ENCODE data around the gene PTPN23. TPM values are rescaled to one million over a fixed set of nuclear protein-coding genes. Genes with fewer than 3 reads are reported as not detected.

Gene PTPN23
- total and polyA plus RNA-seq, 2 donors = 4.3 to 17.3 TPM

GRCh38 chr3:47407237-47407636 is 26.4 kb downstream of the PTPN23 start:
- no peaks in the 10 kb centered on the region for H3K27me3 ChIP-seq (ENCODE audit: control insufficient read depth in 2 of 2, insufficient read depth in 1 of 2, low read length in 1 of 2)
- no peak overlapping the region for H3K4me3 ChIP-seq (ENCODE audit: low read length in 2 of 2)
- no peak overlapping the region for H3K27ac ChIP-seq (ENCODE audit: low read depth in 1 of 2, low read length in 1 of 2)
- no peaks in the 10 kb centered on the region for H3K9me3 ChIP-seq (ENCODE audit: control insufficient read depth in 2 of 2, insufficient read depth in 1 of 2, low read length in 1 of 2)
- H3K4me1 ChIP-seq (ENCODE audit: control insufficient read depth in 2 of 2, insufficient read depth in 2 of 2, low read length in 2 of 2) = peaks cover 0 to 3% of the 10 kb centered on the region in 2 donors
- DNase-seq (ENCODE audit: low read depth in 6 of 9, low spot score in 9 of 9) = no peak
- H3K36me3 ChIP-seq (ENCODE audit: control insufficient read depth in 2 of 2, insufficient read depth in 2 of 2, low read length in 1 of 2) = peaks cover 62 to 69% of the 10 kb centered on the region in 2 donors
- 97% methylated on average over 7 of the region's 7 CpGs for WGBS

- 98% methylated on average over 18 of the region's 18 CpGs for WGBS
- H3K4me3 ChIP-seq (ENCODE audit: low read length in 2 of 2) = no peak overlapping the region
- no peak overlapping the region for H3K27ac ChIP-seq (ENCODE audit: low read depth in 1 of 2, low read length in 1 of 2)
- DNase-seq (ENCODE audit: low read depth in 6 of 9, low spot score in 9 of 9) = no peak
- H3K27me3 ChIP-seq (ENCODE audit: control insufficient read depth in 2 of 2, insufficient read depth in 1 of 2, low read length in 1 of 2) = no peaks in the 10 kb centered on the region
- H3K9me3 ChIP-seq (ENCODE audit: control insufficient read depth in 2 of 2, insufficient read depth in 1 of 2, low read length in 1 of 2) = no peaks in the 10 kb centered on the region
- peaks cover 70 to 79% of the 10 kb centered on the region in 2 donors for H3K36me3 ChIP-seq (ENCODE audit: control insufficient read depth in 2 of 2, insufficient read depth in 2 of 2, low read length in 1 of 2)
- H3K4me1 ChIP-seq (ENCODE audit: control insufficient read depth in 2 of 2, insufficient read depth in 2 of 2, low read length in 2 of 2) = peaks cover 0 to 3% of the 10 kb centered on the region in 2 donors
These were observed 27.3 kb downstream of the PTPN23 start for GRCh38 chr3:47407896-47408838.

- DNase-seq (ENCODE audit: low read depth in 6 of 9, low spot score in 9 of 9) = no peak
- Histone ChIP-seq H3K4me1 (ENCODE audit: control insufficient read depth in 2 of 2, insufficient read depth in 2 of 2, low read length in 2 of 2) (peaks cover 0 to 3% of the 10 kb centered on the region in 2 donors), H3K9me3 (ENCODE audit: control insufficient read depth in 2 of 2, insufficient read depth in 1 of 2, low read length in 1 of 2) (no peaks in the 10 kb centered on the region), H3K4me3 (ENCODE audit: low read length in 2 of 2) (no peak overlapping the region), H3K27me3 (ENCODE audit: control insufficient read depth in 2 of 2, insufficient read depth in 1 of 2, low read length in 1 of 2) (no peaks in the 10 kb centered on the region), H3K27ac (ENCODE audit: low read depth in 1 of 2, low read length in 1 of 2) (no peak overlapping the region), H3K36me3 (ENCODE audit: control insufficient read depth in 2 of 2, insufficient read depth in 2 of 2, low read length in 1 of 2) (peaks cover 77 to 85% of the 10 kb centered on the region in 2 donors)
- 97% methylated on average over 15 of the region's 15 CpGs for WGBS
These were observed 28.0 kb downstream of the PTPN23 start for GRCh38 chr3:47408839-47409229.

- H3K27ac ChIP-seq (ENCODE audit: low read depth in 1 of 2, low read length in 1 of 2) = no peak overlapping the region
- no peak overlapping the region for H3K4me3 ChIP-seq (ENCODE audit: low read length in 2 of 2)
- DNase-seq (ENCODE audit: low read depth in 6 of 9, low spot score in 9 of 9) = no peak
- WGBS = 98% methylated on average over 15 of the region's 15 CpGs
- H3K9me3 ChIP-seq (ENCODE audit: control insufficient read depth in 2 of 2, insufficient read depth in 1 of 2, low read length in 1 of 2) = no peaks in the 10 kb centered on the region
- H3K36me3 ChIP-seq (ENCODE audit: control insufficient read depth in 2 of 2, insufficient read depth in 2 of 2, low read length in 1 of 2) = peaks cover 81 to 90% of the 10 kb centered on the region in 2 donors
- peaks cover 0 to 3% of the 10 kb centered on the region in 2 donors for H3K4me1 ChIP-seq (ENCODE audit: control insufficient read depth in 2 of 2, insufficient read depth in 2 of 2, low read length in 2 of 2)
- no peaks in the 10 kb centered on the region for H3K27me3 ChIP-seq (ENCODE audit: control insufficient read depth in 2 of 2, insufficient read depth in 1 of 2, low read length in 1 of 2)
These were observed 28.5 kb downstream of the PTPN23 start for GRCh38 chr3:47409284-47409683.

- peaks cover 0 to 3% of the 10 kb centered on the region in 2 donors for H3K4me1 ChIP-seq (ENCODE audit: control insufficient read depth in 2 of 2, insufficient read depth in 2 of 2, low read length in 2 of 2)
- 97% methylated on average over 26 of the region's 26 CpGs for WGBS
- no peaks in the 10 kb centered on the region for H3K27me3 ChIP-seq (ENCODE audit: control insufficient read depth in 2 of 2, insufficient read depth in 1 of 2, low read length in 1 of 2)
- no peak overlapping the region for H3K27ac ChIP-seq (ENCODE audit: low read depth in 1 of 2, low read length in 1 of 2)
- peaks cover 84 to 95% of the 10 kb centered on the region in 2 donors for H3K36me3 ChIP-seq (ENCODE audit: control insufficient read depth in 2 of 2, insufficient read depth in 2 of 2, low read length in 1 of 2)
- DNase-seq (ENCODE audit: low read depth in 6 of 9, low spot score in 9 of 9) = no peak
- no peak overlapping the region for H3K4me3 ChIP-seq (ENCODE audit: low read length in 2 of 2)
- no peaks in the 10 kb centered on the region for H3K9me3 ChIP-seq (ENCODE audit: control insufficient read depth in 2 of 2, insufficient read depth in 1 of 2, low read length in 1 of 2)
These were observed 29.0 kb downstream of the PTPN23 start for GRCh38 chr3:47409688-47410416.

- DNase-seq (ENCODE audit: low read depth in 6 of 9, low spot score in 9 of 9) = no peak
- no peak overlapping the region for H3K27ac ChIP-seq (ENCODE audit: low read depth in 1 of 2, low read length in 1 of 2)
- 84% methylated on average over 10 of the region's 10 CpGs for WGBS
- peaks cover 0 to 3% of the 10 kb centered on the region in 2 donors for H3K4me1 ChIP-seq (ENCODE audit: control insufficient read depth in 2 of 2, insufficient read depth in 2 of 2, low read length in 2 of 2)
- H3K9me3 ChIP-seq (ENCODE audit: control insufficient read depth in 2 of 2, insufficient read depth in 1 of 2, low read length in 1 of 2) = no peaks in the 10 kb centered on the region
- H3K27me3 ChIP-seq (ENCODE audit: control insufficient read depth in 2 of 2, insufficient read depth in 1 of 2, low read length in 1 of 2) = no peaks in the 10 kb centered on the region
- H3K36me3 ChIP-seq (ENCODE audit: control insufficient read depth in 2 of 2, insufficient read depth in 2 of 2, low read length in 1 of 2) = peaks cover 86 to 100% of the 10 kb centered on the region in 2 donors
- H3K4me3 ChIP-seq (ENCODE audit: low read length in 2 of 2) = no peak overlapping the region
These were observed 29.5 kb downstream of the PTPN23 start for GRCh38 chr3:47410417-47410720.

- Histone ChIP-seq H3K36me3 (ENCODE audit: control insufficient read depth in 2 of 2, insufficient read depth in 2 of 2, low read length in 1 of 2) (peaks cover 87 to 100% of the 10 kb centered on the region in 2 donors), H3K27me3 (ENCODE audit: control insufficient read depth in 2 of 2, insufficient read depth in 1 of 2, low read length in 1 of 2) (no peaks in the 10 kb centered on the region), H3K4me3 (ENCODE audit: low read length in 2 of 2) (no peak overlapping the region), H3K4me1 (ENCODE audit: control insufficient read depth in 2 of 2, insufficient read depth in 2 of 2, low read length in 2 of 2) (peaks cover 0 to 3% of the 10 kb centered on the region in 2 donors), H3K27ac (ENCODE audit: low read depth in 1 of 2, low read length in 1 of 2) (no peak overlapping the region), H3K9me3 (ENCODE audit: control insufficient read depth in 2 of 2, insufficient read depth in 1 of 2, low read length in 1 of 2) (no peaks in the 10 kb centered on the region)
- no peak for DNase-seq (ENCODE audit: low read depth in 6 of 9, low spot score in 9 of 9)
- 97% methylated on average over 30 of the region's 30 CpGs for WGBS
These were observed 30.2 kb downstream of the PTPN23 start for GRCh38 chr3:47410801-47411646.

- no peaks in the 10 kb centered on the region for H3K9me3 ChIP-seq (ENCODE audit: control insufficient read depth in 2 of 2, insufficient read depth in 1 of 2, low read length in 1 of 2)
- 96% methylated on average over 24 of the region's 24 CpGs for WGBS
- no peak for DNase-seq (ENCODE audit: low read depth in 6 of 9, low spot score in 9 of 9)
- H3K27ac ChIP-seq (ENCODE audit: low read depth in 1 of 2, low read length in 1 of 2) = no peak overlapping the region
- no peaks in the 10 kb centered on the region for H3K27me3 ChIP-seq (ENCODE audit: control insufficient read depth in 2 of 2, insufficient read depth in 1 of 2, low read length in 1 of 2)
- H3K36me3 ChIP-seq (ENCODE audit: control insufficient read depth in 2 of 2, insufficient read depth in 2 of 2, low read length in 1 of 2) = peaks cover 86 to 95% of the 10 kb centered on the region in 2 donors
- H3K4me1 ChIP-seq (ENCODE audit: control insufficient read depth in 2 of 2, insufficient read depth in 2 of 2, low read length in 2 of 2) = peaks cover 0 to under 1% of the 10 kb centered on the region in 2 donors
- H3K4me3 ChIP-seq (ENCODE audit: low read length in 2 of 2) = no peak overlapping the region
These were observed 31.1 kb downstream of the PTPN23 start for GRCh38 chr3:47411696-47412452.

Data from thymus (tissue), 11 donors.